Tibial nerve (tissue), 3 donors: ENCODE measurements around the gene TYR.

Experiments
- CTCF ChIP-seq, 5 experiments: fragments of 200-600 bp in 3 of 5; fragments of 450-650 bp in 2 of 5; sonication (generic) in 3 of 5; IDR thresholded peaks; one replicate each; pipeline ENCODE4 v1.5.1; 2016 to 2019; ENCODE audit warnings: antibody characterized with exemption in 5 of 5, mild to moderate bottlenecking in 3 of 5, moderate library complexity in 2 of 5
- POLR2A ChIP-seq, 2 donors: fragments of 450-650 bp; IDR thresholded peaks; one replicate each; pipeline ENCODE4 v1.6.1; 2017; ENCODE audit warnings: antibody characterized with exemption in 2 of 2, mild to moderate bottlenecking in 2 of 2, moderate library complexity in 2 of 2

DNA sequence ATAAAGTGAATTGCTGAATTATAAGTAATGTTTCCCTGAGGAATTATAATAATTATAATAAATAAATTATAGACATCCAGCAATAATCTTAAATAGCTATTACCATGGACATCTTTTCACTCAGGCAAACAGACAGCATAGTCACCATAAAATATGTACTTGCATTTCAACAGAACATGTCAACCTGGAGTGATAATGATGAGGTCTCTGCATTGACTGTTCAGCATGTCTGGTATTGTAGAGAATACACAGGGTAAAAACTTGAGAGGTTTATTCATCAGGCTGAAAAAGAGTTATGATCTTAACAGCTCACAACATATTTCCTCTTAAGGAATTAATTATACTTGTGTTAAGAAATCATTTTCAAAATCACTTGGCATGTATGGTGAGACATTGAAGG lies 41.1 kb upstream of the TYR start:
- TF ChIP-seq CTCF (IDR thresholded peaks at IDR 0.05) (no peak), POLR2A (IDR thresholded peaks at IDR 0.05) (no peak)
